GM19328 (cell line): Measurements from ENCODE around the gene KCNJ5.

ENCODE experiments used
- ATAC-seq: cut with Tn5 transposase; IDR thresholded peaks from one replicate; pipeline ENCODE4 v1.9.1; 2021; ENCODE audit warnings: mild to moderate bottlenecking, moderate library complexity; ENCODE audit not compliant: unreplicated experiment

KCNJ5 gene

GRCh38 chr11:128946648-128947047, 55.5 kb downstream of the KCNJ5 start:
- ATAC-seq = no peak

GRCh38 chr11:128947773-128948172, 56.6 kb downstream of the KCNJ5 start:
- ATAC-seq = no peak

GRCh38 chr11:128948583-128948982, 57.4 kb downstream of the KCNJ5 start:
- ATAC-seq = no peak

GRCh38 chr11:128949791-128950454, 58.8 kb downstream of the KCNJ5 start:
- ATAC-seq = no peak

- no peak for ATAC-seq
Measured at GRCh38 chr11:128953151-128953550, 62.0 kb downstream of the KCNJ5 start.

- ATAC-seq = no peak
Measured at GRCh38 chr11:128955636-128956035, 64.5 kb downstream of the KCNJ5 start.

- ATAC-seq = no peak
Measured at GRCh38 chr11:128956401-128957201, 65.4 kb downstream of the KCNJ5 start.

GRCh38 chr11:128957202-128957482, 66.0 kb downstream of the KCNJ5 start:
- ATAC-seq = no peak

- no peak for ATAC-seq
Measured at GRCh38 chr11:128961645-128962044, 70.5 kb downstream of the KCNJ5 start.

GRCh38 chr11:128962896-128963295, 71.7 kb downstream of the KCNJ5 start:
- no peak for ATAC-seq

- no peak for ATAC-seq
Measured at GRCh38 chr11:128963744-128964325, 72.7 kb downstream of the KCNJ5 start.

GRCh38 chr11:128964463-128964930, 73.3 kb downstream of the KCNJ5 start:
- no peak for ATAC-seq

- ATAC-seq = peak; percentile 98
Measured at GRCh38 chr11:128965485-128965884, 74.3 kb downstream of the KCNJ5 start.

- ATAC-seq = no peak
Measured at GRCh38 chr11:128967578-128967977, 76.4 kb downstream of the KCNJ5 start.

GRCh38 chr11:128968916-128969315, 77.8 kb downstream of the KCNJ5 start:
- no peak for ATAC-seq
